Prostate gland (tissue), 2 donors: ENCODE measurements around the gene ST6GAL1. TPM values are rescaled to one million over a fixed set of nuclear protein-coding genes. Genes with fewer than 3 reads are reported as not detected.
"Not testable (repeated sequence)": the region's sequence is repeated elsewhere in the genome, so short reads cannot be mapped to it uniquely, and the experiment has no call there.

ENCODE experiments used
- DNase-seq: peaks from one replicate; pipeline ENCODE4 v3.0.0-alpha.2; 2019; ENCODE audit warnings: low spot score
- H3K27ac ChIP-seq, 2 donors: fragments of 200-600 bp; sonication (generic); 2 replicates each; pipeline ENCODE4 v1.5.1; 2017 to 2019
- H3K27me3 ChIP-seq: fragments of 200-600 bp; sonication (generic); replicated peaks from 2 replicates; pipeline ENCODE4 v1.5.1; 2019; ENCODE audit not compliant: insufficient read depth
- H3K36me3 ChIP-seq, 2 donors: fragments of 200-600 bp; sonication (generic); 1 replicate in 1 of 2; 2 replicates in 1 of 2; pipeline versions ENCODE4 v1.5.1 to v1.8.1; 2017 to 2019
- H3K4me1 ChIP-seq: fragments of 200-600 bp; sonication (generic); replicated peaks from 2 replicates; pipeline ENCODE4 v1.5.1; 2019
- H3K4me3 ChIP-seq, 2 donors: fragments of 200-600 bp; sonication (generic); 2 replicates each; pipeline ENCODE4 v1.5.1; 2017 to 2019
- H3K9me3 ChIP-seq: fragments of 200-600 bp; sonication (generic); 2 replicates; pipeline ENCODE4 v1.5.1; 2017
- CTCF ChIP-seq, 4 experiments: fragments of 200-600 bp in 2 of 4; fragments of 450-650 bp in 2 of 4; sonication (generic) in 2 of 4; IDR thresholded peaks; 1 replicate in 3 of 4; 2 replicates in 1 of 4; pipeline ENCODE4 v1.5.1; 2016 to 2019; ENCODE audit warnings: antibody characterized with exemption in 4 of 4, mild to moderate bottlenecking in 2 of 4, moderate library complexity in 2 of 4
- POLR2A ChIP-seq: fragments of 450-650 bp; IDR thresholded peaks from one replicate; pipeline ENCODE4 v1.6.1; 2016; ENCODE audit warnings: antibody characterized with exemption, mild to moderate bottlenecking
- POLR2AphosphoS5 ChIP-seq: sonication (generic); formaldehyde crosslinking; IDR thresholded peaks from one replicate; pipeline ENCODE4 v1.6.1; 2017; ENCODE audit warnings: antibody characterized with exemption
- WGBS: methylation state at CpG from one replicate; pipeline ENCODE4 v1.1.5; 2018; 5-methylcytosine and 5-hydroxymethylcytosine counted together
- intact Hi-C: fragments of 100-400 bp; cut with DNase I; formaldehyde crosslinking; loops from one replicate; pipeline ENCODE4 v1.14.2; 2022
- total RNA-seq, 2 donors: library from RNA; depleted of rRNA; stranded (reverse); fragments of >200 nt; gene quantifications; one replicate each; pipeline ENCODE4 v1.1.0, GENCODE V29; 2016

ST6GAL1 gene
- total RNA-seq, 2 donors from 2014 or later = 101 to 225 TPM

DNA sequence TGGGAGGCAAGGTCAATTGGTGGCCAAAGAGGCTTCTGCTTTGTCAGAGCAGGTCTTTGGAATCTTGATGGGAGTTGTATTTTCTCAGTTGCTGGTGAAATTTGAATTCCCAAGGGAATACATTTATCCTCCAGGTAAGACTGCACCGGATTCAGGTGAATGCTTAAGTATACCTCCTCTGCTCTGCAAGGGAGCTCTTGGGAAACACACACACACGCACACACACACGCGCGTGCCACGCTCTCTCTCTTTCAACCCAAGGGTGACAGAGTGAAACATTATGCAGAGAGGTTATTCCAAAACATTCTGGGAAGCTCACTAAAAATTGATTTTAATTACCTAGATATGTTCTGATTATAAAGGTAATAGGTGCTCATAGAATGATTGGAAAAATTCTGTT lies 33.7 kb downstream of the ST6GAL1 start:
- Histone ChIP-seq H3K4me1 (no peaks in the 10 kb centered on the region), H3K36me3 (no peaks in the 10 kb centered on the region), H3K27me3 (no peaks in the 10 kb centered on the region), H3K27ac (peak overlapping the region; percentile 21 to 82), H3K4me3 (no peak overlapping the region), H3K9me3 (no peaks in the 10 kb centered on the region)
- WGBS = 89% methylated on average over 6 of the region's 6 CpGs
- no peak for TF ChIP-seq POLR2AphosphoS5
- no peak for TF ChIP-seq POLR2A
- TF ChIP-seq CTCF (IDR thresholded peaks at IDR 0.05) = no peak
- DNase-seq = no peak
- intact Hi-C loops = no loop called here

DNA sequence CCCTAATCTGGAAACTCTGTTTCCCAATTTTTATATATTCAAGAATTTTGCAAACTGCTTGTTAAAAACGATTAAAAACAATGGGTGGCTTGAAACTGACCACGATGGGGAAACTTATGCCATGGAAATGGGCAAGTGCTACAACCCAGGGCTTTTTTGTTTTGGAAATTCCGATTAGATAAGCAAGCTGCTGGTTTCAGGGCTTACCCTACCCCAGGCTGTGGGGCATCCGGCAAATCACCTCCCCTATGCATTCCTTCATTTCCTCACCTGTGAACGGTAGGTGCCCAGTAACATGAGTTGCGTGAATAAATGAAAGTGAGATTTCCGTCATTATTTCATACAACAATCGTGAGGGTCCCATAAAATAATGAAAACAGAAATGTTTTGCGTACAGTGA lies 34.3 kb downstream of the ST6GAL1 start:
- no peak for DNase-seq
- TF ChIP-seq CTCF (IDR thresholded peaks at IDR 0.05) (no peak), POLR2A (no peak), POLR2AphosphoS5 (no peak)
- Histone ChIP-seq H3K4me3 (no peak overlapping the region), H3K9me3 (no peaks in the 10 kb centered on the region), H3K36me3 (no peaks in the 10 kb centered on the region), H3K4me1 (no peaks in the 10 kb centered on the region), H3K27me3 (no peaks in the 10 kb centered on the region), H3K27ac (peak overlapping the region; percentile 21 to 82)
- intact Hi-C loops = no loop called here
- WGBS = 76% methylated on average over 9 of the region's 9 CpGs

GRCh38 chr3:186965141-186965879 lies 35.0 kb downstream of the ST6GAL1 start:
- Histone ChIP-seq H3K4me3 (no peak overlapping the region), H3K9me3 (no peaks in the 10 kb centered on the region), H3K27me3 (no peaks in the 10 kb centered on the region), H3K36me3 (no peaks in the 10 kb centered on the region), H3K4me1 (no peaks in the 10 kb centered on the region), H3K27ac (peak overlapping the region; percentile 21 to 82)
- no peak for TF ChIP-seq POLR2A
- TF ChIP-seq POLR2AphosphoS5 = no peak
- TF ChIP-seq CTCF (IDR thresholded peaks at IDR 0.05) = no peak
- WGBS = 79% methylated on average over 10 of the region's 10 CpGs
- DNase-seq = no peak
- intact Hi-C loops = no loop called here

GRCh38 chr3:186966406-186966805 lies 36.1 kb downstream of the ST6GAL1 start:
- DNase-seq = no peak
- Histone ChIP-seq H3K36me3 (no peaks in the 10 kb centered on the region), H3K4me1 (no peaks in the 10 kb centered on the region), H3K27ac (peak overlapping the region; percentile 25 to 82), H3K9me3 (no peaks in the 10 kb centered on the region), H3K27me3 (no peaks in the 10 kb centered on the region), H3K4me3 (no peak overlapping the region)
- intact Hi-C loops = no loop called here
- 79% methylated on average over 6 of the region's 6 CpGs for WGBS
- TF ChIP-seq POLR2A (no peak), CTCF (IDR thresholded peaks at IDR 0.05) (no peak), POLR2AphosphoS5 (no peak)

DNA sequence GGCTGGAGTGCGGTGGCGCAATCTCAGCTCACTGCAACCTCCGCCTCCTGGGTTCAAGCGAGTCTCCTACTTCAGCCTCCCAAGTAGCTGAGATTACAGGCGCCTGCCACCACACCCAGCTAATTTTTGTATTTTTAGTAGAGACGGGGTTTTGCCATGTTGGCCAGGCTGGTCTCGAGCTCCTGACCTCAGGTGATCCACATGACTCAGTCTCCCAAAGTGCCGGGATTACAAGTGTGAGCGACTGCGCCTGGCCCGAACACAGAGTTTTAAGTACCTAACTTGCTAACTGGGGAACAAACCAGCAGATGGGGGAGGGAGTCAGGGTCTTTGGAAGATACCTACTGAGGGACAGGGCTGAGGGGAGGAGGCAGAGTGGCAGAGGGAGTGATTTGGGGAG lies 36.9 kb downstream of the ST6GAL1 start:
- H3K4me1 ChIP-seq, DNase-seq, intact Hi-C loops, H3K9me3 ChIP-seq, H3K27me3 ChIP-seq, H3K4me3 ChIP-seq, H3K36me3 ChIP-seq: not testable (repeated sequence)
- peak overlapping the region; percentile 40 to 82 for H3K27ac ChIP-seq
- 95% methylated on average over 11 of the region's 11 CpGs for WGBS
